ENCODE data around the gene FOXO1. TPM values are rescaled to one million over a fixed set of nuclear protein-coding genes. Genes with fewer than 3 reads are reported as not detected.

The FOXO1 gene
- total and polyA plus RNA-seq, 2 experiments from 2014 or later = 32.4 to 68.0 TPM

DNA sequence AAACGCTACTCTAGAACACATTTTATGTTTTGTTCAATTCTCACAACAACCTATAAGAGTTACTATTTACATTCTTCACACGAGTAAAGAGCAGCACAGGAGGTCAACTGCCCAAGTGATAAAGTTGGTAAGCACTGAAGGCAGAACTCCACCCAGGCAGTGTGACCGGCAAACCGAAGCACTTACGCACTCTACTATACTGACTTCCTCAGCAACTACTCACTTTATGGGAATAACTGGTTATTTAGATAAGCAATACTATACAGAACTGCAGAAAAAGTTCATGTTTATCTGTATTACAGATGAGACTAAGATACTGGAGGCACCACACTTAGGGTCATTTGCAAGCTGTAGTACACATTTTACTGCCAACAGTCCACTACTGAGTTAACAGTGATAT is 28.8 kb downstream of the FOXO1 start (continued):
- TF ChIP-seq, protein P1, sequence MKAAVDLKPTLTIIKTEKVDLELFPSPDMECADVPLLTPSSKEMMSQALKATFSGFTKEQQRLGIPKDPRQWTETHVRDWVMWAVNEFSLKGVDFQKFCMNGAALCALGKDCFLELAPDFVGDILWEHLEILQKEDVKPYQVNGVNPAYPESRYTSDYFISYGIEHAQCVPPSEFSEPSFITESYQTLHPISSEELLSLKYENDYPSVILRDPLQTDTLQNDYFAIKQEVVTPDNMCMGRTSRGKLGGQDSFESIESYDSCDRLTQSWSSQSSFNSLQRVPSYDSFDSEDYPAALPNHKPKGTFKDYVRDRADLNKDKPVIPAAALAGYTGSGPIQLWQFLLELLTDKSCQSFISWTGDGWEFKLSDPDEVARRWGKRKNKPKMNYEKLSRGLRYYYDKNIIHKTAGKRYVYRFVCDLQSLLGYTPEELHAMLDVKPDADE (IDR thresholded peaks at IDR 0.05) = no peak
- TF ChIP-seq, protein P2, sequence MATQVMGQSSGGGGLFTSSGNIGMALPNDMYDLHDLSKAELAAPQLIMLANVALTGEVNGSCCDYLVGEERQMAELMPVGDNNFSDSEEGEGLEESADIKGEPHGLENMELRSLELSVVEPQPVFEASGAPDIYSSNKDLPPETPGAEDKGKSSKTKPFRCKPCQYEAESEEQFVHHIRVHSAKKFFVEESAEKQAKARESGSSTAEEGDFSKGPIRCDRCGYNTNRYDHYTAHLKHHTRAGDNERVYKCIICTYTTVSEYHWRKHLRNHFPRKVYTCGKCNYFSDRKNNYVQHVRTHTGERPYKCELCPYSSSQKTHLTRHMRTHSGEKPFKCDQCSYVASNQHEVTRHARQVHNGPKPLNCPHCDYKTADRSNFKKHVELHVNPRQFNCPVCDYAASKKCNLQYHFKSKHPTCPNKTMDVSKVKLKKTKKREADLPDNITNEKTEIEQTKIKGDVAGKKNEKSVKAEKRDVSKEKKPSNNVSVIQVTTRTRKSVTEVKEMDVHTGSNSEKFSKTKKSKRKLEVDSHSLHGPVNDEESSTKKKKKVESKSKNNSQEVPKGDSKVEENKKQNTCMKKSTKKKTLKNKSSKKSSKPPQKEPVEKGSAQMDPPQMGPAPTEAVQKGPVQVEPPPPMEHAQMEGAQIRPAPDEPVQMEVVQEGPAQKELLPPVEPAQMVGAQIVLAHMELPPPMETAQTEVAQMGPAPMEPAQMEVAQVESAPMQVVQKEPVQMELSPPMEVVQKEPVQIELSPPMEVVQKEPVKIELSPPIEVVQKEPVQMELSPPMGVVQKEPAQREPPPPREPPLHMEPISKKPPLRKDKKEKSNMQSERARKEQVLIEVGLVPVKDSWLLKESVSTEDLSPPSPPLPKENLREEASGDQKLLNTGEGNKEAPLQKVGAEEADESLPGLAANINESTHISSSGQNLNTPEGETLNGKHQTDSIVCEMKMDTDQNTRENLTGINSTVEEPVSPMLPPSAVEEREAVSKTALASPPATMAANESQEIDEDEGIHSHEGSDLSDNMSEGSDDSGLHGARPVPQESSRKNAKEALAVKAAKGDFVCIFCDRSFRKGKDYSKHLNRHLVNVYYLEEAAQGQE (IDR thresholded peaks at IDR 0.05; ENCODE audit: unreplicated experiment) = no peak
- TF ChIP-seq EZH2 (IDR thresholded peaks at IDR 0.05; ENCODE audit: low read depth, unreplicated experiment) (no peak), POLR2AphosphoS5 (IDR thresholded peaks at IDR 0.05; ENCODE audit: low read depth) (no peak), CREB1 (CRISPR knock-in tag; IDR thresholded peaks at IDR 0.05; ENCODE audit: low read depth) (no peak)

DNA sequence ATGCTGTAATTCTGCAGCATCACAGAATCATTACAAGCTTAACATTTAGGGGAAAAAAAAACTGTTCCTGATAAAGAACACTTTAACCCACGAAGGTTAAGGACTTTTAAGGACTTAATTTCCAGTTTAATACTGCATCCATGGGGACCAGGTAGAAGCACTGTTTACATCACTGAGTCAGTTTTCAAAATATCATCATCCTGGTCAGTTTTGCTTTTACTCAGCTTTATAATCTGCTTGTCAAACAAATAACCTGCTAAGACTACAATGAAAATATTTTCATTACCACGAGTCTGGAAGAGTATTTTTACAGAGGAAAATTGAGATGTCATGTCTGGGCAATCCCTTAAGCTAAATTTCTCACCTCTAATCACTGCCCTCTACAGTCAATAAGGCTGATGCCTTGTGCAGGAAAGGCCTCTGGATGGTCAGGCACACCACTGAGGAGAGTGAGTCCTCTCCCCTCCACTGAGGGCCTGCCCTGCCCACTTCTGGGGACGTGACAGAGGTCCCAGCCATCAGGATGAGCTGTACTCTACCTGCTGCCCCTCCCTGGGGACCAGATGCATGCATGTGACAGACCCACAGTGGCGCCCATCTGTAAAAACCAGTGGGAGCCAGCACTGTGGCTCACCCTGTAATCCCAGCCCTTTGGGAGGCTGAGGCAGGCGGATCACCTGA is 31.0 kb downstream of the FOXO1 start:
- H3K79me2 ChIP-seq (replicated peaks; ENCODE audit: insufficient read depth) = peaks cover 100% of the 10 kb centered on the region
- peaks cover 59% of the 10 kb centered on the region for H3K4me1 Mint-ChIP-seq

More for the DNA sequence above, 31.0 kb downstream of the FOXO1 start:
- H4K20me1 ChIP-seq (replicated peaks; ENCODE audit: insufficient read depth) = peaks cover 77% of the 10 kb centered on the region
- ATAC-seq (peak; percentile 62), DNase-seq (ENCODE audit: low spot score) (no peak)
- H3K4me2 ChIP-seq = no peak overlapping the region
- peaks cover 66% of the 10 kb centered on the region for H3K4me1 ChIP-seq (ENCODE audit: insufficient read depth)
- Mint-ChIP-seq H3K9me3 (no peaks in the 10 kb centered on the region; the same call in 2 of the 3 replicates), H3K36me3 (ENCODE audit: low read depth) (peaks cover 19% of the 10 kb centered on the region; the same call in 2 of the 3 replicates), H3K27ac (no peak overlapping the region), H3K27me3 (ENCODE audit: insufficient read depth, low read depth, poor library complexity) (peaks cover 17% of the 10 kb centered on the region), H3K4me3 (no peak overlapping the region)
- H3K9me2 ChIP-seq (ENCODE audit: insufficient read depth) = no peaks in the 10 kb centered on the region
- H3K36me3 ChIP-seq (ENCODE audit: insufficient read depth) = no peaks in the 10 kb centered on the region
- no peaks in the 10 kb centered on the region for H3K27me3 ChIP-seq (ENCODE audit: insufficient read depth)
- TF ChIP-seq STAT1 (IDR thresholded peaks at IDR 0.05; ENCODE audit: unreplicated experiment) = no peak
- TF ChIP-seq, protein P3, sequence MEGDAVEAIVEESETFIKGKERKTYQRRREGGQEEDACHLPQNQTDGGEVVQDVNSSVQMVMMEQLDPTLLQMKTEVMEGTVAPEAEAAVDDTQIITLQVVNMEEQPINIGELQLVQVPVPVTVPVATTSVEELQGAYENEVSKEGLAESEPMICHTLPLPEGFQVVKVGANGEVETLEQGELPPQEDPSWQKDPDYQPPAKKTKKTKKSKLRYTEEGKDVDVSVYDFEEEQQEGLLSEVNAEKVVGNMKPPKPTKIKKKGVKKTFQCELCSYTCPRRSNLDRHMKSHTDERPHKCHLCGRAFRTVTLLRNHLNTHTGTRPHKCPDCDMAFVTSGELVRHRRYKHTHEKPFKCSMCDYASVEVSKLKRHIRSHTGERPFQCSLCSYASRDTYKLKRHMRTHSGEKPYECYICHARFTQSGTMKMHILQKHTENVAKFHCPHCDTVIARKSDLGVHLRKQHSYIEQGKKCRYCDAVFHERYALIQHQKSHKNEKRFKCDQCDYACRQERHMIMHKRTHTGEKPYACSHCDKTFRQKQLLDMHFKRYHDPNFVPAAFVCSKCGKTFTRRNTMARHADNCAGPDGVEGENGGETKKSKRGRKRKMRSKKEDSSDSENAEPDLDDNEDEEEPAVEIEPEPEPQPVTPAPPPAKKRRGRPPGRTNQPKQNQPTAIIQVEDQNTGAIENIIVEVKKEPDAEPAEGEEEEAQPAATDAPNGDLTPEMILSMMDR (conservative IDR thresholded peaks at IDR 0.05; ENCODE audit: low read depth in 2 of 2) = 0 out of 4 replicates have a peak, but pooled peaks of 1 of the 2 experiments have one; percentile 10
- H2AFZ ChIP-seq = no peak overlapping the region
- peak overlapping the region; percentile 35 for H3K27ac ChIP-seq (ENCODE audit: low read depth)
- no peaks in the 10 kb centered on the region for H3F3A ChIP-seq (replicated peaks; ENCODE audit: low read depth)
- no peak overlapping the region for H3K4me3 ChIP-seq
